Panc1 (cell line): ENCODE data around the gene EIF4EBP2. TPM values are rescaled to one million over a fixed set of nuclear protein-coding genes. Genes with fewer than 3 reads are reported as not detected.

Experiments used
- ATAC-seq: fragments of 200-7000 bp; cut with Tn5 transposase; 2 replicates; pipeline ENCODE4 v1.9.1; 2020; ENCODE audit warnings: mild to moderate bottlenecking, moderate library complexity
- BruUV-seq: library from RNA; stranded (reverse); fragments of 400-500 nt; replicated peaks from 2 replicates; lab custom pipeline; 2021; lab: Mats Ljungman, UMichigan
- CTCF ChIA-PET: fragments of 300-600 bp; sonication (Branson Sonifier 250); formaldehyde crosslinking; loops from one replicate; lab custom pipeline; 2022; ENCODE audit warnings: antibody characterized with exemption; lab: Charles Lee
- POLR2A ChIA-PET: fragments of 300-600 bp; sonication (Branson Sonifier 250); formaldehyde crosslinking; loops from one replicate; lab custom pipeline; 2022; ENCODE audit warnings: antibody characterized with exemption; lab: Charles Lee
- DNase-seq: peaks from one replicate; pipeline ENCODE4 v3.0.0-alpha.2; 2010; ENCODE audit warnings: low read depth, low spot score
- H3K27ac ChIP-seq: 2 replicates; pipeline ENCODE4 v1.5.1; 2011; ENCODE audit warnings: mild to moderate bottlenecking, low read length, inconsistent platforms
- H3K27me3 ChIP-seq: fragments of 200-500 bp; sonication (Bioruptor generic); 2 replicates; pipeline ENCODE4 v1.6.0; 2014; ENCODE audit warnings: low read length, inconsistent platforms; ENCODE audit not compliant: control insufficient read depth, insufficient read depth
- H3K36me3 ChIP-seq: fragments of 200-500 bp; sonication (Bioruptor generic); 2 replicates; pipeline ENCODE4 v1.5.1; 2014; ENCODE audit warnings: inconsistent platforms, mild to moderate bottlenecking, low read length, moderate library complexity; ENCODE audit not compliant: control insufficient read depth, insufficient read depth
- H3K4me1 ChIP-seq: 2 replicates; pipeline ENCODE4 v1.5.1; 2011; ENCODE audit warnings: inconsistent platforms, mild to moderate bottlenecking, low read length, moderate library complexity; ENCODE audit not compliant: control insufficient read depth, insufficient read depth
- H3K4me3 ChIP-seq, 2 experiments: 2 replicates each; pipeline ENCODE4 v1.5.1; 2011 to 2012; ENCODE audit warnings: low read depth in 2 of 2, low read length in 2 of 2, mild to moderate bottlenecking in 2 of 2, inconsistent platforms in 1 of 2, moderate library complexity in 1 of 2
- H3K9me3 ChIP-seq: fragments of 200-500 bp; sonication (Bioruptor generic); 2 replicates; pipeline ENCODE4 v1.5.1; 2014; ENCODE audit warnings: low read depth, mild to moderate bottlenecking, inconsistent platforms, low read length, moderate library complexity; ENCODE audit not compliant: control insufficient read depth, insufficient read depth
- POLR2AphosphoS5 ChIP-seq: IDR thresholded peaks from 2 replicates; pipeline ENCODE4 v1.6.1; 2012; ENCODE audit warnings: mild to moderate bottlenecking, low read depth, low read length, moderate library complexity
- SIN3A ChIP-seq: IDR thresholded peaks from 2 replicates; pipeline ENCODE4 v1.6.1; 2012; ENCODE audit warnings: low read depth, mild to moderate bottlenecking, low read length, moderate library complexity, borderline replicate concordance; ENCODE audit not compliant: insufficient read depth
- TCF7L2 ChIP-seq: IDR thresholded peaks from 2 replicates; pipeline ENCODE4 v1.6.1; 2011; ENCODE audit warnings: mild to moderate bottlenecking, low read depth, low read length, inconsistent platforms
- in situ Hi-C: cut with HindIII; loops from 2 replicates; pipeline ENCODE4 v1.10.0; 2016; ENCODE audit warnings: low sequenced_read_pairs, low pct_unique_long_range_greater_than_20kb
- intact Hi-C: fragments of 100-400 bp; cut with micrococcal nuclease; formaldehyde crosslinking; loops from one replicate; pipeline ENCODE4 v1.10.0; 2022; ENCODE audit not compliant: unreplicated experiment
- total RNA-seq: library from RNA; stranded (reverse); gene quantifications from one replicate; pipeline ENCODE4 v1.2.1, GENCODE V29; 2021; ENCODE audit not compliant: unreplicated experiment
- TF ChIP-seq, protein P1 (sequence below), 2 experiments: IDR thresholded peaks; 2 replicates each; pipeline ENCODE4 v1.6.1; 2011 to 2012; ENCODE audit warnings: low read depth in 2 of 2, control low read depth in 1 of 2, low read length in 1 of 2, mild to moderate bottlenecking in 1 of 2, moderate library complexity in 1 of 2; ENCODE audit not compliant: insufficient read depth in 1 of 2
- TF ChIP-seq, protein P2 (sequence below): fragments of 450-650 bp; IDR thresholded peaks from 2 replicates; pipeline ENCODE4 v1.5.1; 2017; ENCODE audit warnings: mild to moderate bottlenecking

Gene EIF4EBP2
- total RNA-seq, 1 experiment from 2014 or later: 48.2 TPM

DNA sequence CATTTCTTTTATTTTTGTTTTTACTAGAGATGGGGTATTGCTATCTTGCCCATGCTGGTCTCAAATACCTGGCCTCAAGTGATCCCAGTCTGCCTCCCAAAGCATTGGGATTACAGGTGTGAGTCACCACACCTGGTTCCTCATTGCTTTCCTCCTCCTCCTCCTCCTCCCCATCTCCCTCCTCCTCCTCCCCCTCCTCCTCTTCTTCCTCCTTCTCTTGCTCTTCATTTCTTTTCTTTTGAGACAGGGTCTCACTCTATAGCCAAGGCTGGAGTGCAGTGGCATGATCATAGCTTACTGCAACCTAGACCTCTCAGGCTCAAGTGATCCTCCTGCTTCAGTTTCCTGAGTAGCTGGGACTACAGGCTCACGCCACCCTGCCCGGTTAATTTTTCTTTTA is 43.7 kb upstream of the EIF4EBP2 start:
- intact Hi-C loops: no loop called here
- Histone ChIP-seq H3K27me3 (no peaks in the 10 kb centered on the region), H3K4me3 (no peak overlapping the region), H3K4me1 (peaks cover 17% of the 10 kb centered on the region), H3K36me3 (no peaks in the 10 kb centered on the region), H3K9me3 (no peaks in the 10 kb centered on the region), H3K27ac (no peak overlapping the region)
- no TSS peak for BruUV-seq
- ChIA-PET POLR2A (interaction anchor here (0.6 kb wide), 1 partner anchor 128 kb away, joined by 4 read pairs; no protein-coding TSS in a partner anchor), CTCF (interaction anchor here (0.6 to 1.2 kb wide), 2 partner anchors 138 to 275 kb away, joined by 4 to 5 read pairs; no protein-coding TSS in a partner anchor)
- no peak for ATAC-seq
- TF ChIP-seq POLR2AphosphoS5: no peak
- TF ChIP-seq, protein P1, sequence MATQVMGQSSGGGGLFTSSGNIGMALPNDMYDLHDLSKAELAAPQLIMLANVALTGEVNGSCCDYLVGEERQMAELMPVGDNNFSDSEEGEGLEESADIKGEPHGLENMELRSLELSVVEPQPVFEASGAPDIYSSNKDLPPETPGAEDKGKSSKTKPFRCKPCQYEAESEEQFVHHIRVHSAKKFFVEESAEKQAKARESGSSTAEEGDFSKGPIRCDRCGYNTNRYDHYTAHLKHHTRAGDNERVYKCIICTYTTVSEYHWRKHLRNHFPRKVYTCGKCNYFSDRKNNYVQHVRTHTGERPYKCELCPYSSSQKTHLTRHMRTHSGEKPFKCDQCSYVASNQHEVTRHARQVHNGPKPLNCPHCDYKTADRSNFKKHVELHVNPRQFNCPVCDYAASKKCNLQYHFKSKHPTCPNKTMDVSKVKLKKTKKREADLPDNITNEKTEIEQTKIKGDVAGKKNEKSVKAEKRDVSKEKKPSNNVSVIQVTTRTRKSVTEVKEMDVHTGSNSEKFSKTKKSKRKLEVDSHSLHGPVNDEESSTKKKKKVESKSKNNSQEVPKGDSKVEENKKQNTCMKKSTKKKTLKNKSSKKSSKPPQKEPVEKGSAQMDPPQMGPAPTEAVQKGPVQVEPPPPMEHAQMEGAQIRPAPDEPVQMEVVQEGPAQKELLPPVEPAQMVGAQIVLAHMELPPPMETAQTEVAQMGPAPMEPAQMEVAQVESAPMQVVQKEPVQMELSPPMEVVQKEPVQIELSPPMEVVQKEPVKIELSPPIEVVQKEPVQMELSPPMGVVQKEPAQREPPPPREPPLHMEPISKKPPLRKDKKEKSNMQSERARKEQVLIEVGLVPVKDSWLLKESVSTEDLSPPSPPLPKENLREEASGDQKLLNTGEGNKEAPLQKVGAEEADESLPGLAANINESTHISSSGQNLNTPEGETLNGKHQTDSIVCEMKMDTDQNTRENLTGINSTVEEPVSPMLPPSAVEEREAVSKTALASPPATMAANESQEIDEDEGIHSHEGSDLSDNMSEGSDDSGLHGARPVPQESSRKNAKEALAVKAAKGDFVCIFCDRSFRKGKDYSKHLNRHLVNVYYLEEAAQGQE (IDR thresholded peaks at IDR 0.05; ENCODE audit: insufficient read depth in 1 of 2, low read depth in 2 of 2, low read length in 1 of 2): no peak
- no peak for TF ChIP-seq TCF7L2
- TF ChIP-seq, protein P2, sequence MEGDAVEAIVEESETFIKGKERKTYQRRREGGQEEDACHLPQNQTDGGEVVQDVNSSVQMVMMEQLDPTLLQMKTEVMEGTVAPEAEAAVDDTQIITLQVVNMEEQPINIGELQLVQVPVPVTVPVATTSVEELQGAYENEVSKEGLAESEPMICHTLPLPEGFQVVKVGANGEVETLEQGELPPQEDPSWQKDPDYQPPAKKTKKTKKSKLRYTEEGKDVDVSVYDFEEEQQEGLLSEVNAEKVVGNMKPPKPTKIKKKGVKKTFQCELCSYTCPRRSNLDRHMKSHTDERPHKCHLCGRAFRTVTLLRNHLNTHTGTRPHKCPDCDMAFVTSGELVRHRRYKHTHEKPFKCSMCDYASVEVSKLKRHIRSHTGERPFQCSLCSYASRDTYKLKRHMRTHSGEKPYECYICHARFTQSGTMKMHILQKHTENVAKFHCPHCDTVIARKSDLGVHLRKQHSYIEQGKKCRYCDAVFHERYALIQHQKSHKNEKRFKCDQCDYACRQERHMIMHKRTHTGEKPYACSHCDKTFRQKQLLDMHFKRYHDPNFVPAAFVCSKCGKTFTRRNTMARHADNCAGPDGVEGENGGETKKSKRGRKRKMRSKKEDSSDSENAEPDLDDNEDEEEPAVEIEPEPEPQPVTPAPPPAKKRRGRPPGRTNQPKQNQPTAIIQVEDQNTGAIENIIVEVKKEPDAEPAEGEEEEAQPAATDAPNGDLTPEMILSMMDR: no peak
- no peak for TF ChIP-seq SIN3A
- in situ Hi-C loops: no loop called here
- no peak for DNase-seq

DNA sequence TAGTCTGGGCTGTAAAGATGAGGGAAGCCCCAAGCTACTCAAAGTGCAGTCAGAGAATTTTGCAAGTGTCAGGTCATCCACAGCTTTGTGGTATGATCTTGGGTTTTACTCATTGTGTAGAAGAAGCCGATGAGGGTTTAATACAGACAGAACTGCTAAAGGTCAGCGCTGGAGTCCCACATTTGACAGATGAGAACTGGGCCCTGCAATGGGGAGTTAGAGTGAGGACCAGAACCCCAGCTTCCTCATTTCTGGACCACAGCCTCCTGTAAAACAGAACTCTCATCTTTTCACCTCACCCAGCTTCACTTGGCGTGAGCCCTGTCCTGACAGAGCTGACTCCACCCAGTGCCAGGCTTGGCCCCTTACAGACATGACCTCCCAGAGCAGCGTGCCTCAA is 41.6 kb upstream of the EIF4EBP2 start:
- Histone ChIP-seq H3K27ac (no peak overlapping the region), H3K9me3 (no peaks in the 10 kb centered on the region), H3K4me3 (no peak overlapping the region), H3K36me3 (no peaks in the 10 kb centered on the region), H3K4me1 (peaks cover 18% of the 10 kb centered on the region), H3K27me3 (no peaks in the 10 kb centered on the region)
- ChIA-PET CTCF (interaction anchor here (0.5 to 1.3 kb wide), 2 partner anchors 141 to 321 kb away, joined by 3 to 6 read pairs; no protein-coding TSS in a partner anchor), POLR2A (no interaction called here)
- DNase-seq (no peak), ATAC-seq (no peak)
- in situ Hi-C loops: no loop called here
- intact Hi-C loops: no loop called here
- no TSS peak for BruUV-seq
- TF ChIP-seq SIN3A (no peak), POLR2AphosphoS5 (no peak), TCF7L2 (no peak)
- TF ChIP-seq, protein P1 (IDR thresholded peaks at IDR 0.05; ENCODE audit: insufficient read depth in 1 of 2, low read depth in 2 of 2, low read length in 1 of 2): no peak
- TF ChIP-seq, protein P2: no peak
